GM23338 (cell line): ENCODE data around the gene FKBP1A. TPM values are rescaled to one million over a fixed set of nuclear protein-coding genes. Genes with fewer than 3 reads are reported as not detected.
A peak's percentile ranks its signal among the peaks of the same experiment; 100 is the strongest.

Experiments
- ATAC-seq: fragments of 200-7000 bp; cut with Tn5 transposase; 3 replicates; pipeline ENCODE4 v1.9.1; 2020
- DNase-seq: peaks from one replicate; pipeline ENCODE4 v3.0.0-alpha.2; 2015; ENCODE audit warnings: low spot score
- H2AFZ ChIP-seq: fragments of 200-600 bp; sonication (generic); 2 replicates; pipeline ENCODE4 v1.8.0; 2016; ENCODE audit warnings: antibody characterized with exemption, mild to moderate bottlenecking, moderate library complexity
- H3F3A ChIP-seq: fragments of 200-600 bp; sonication (generic); replicated peaks from 2 replicates; pipeline ENCODE4 v1.8.0; 2017; ENCODE audit warnings: antibody characterized with exemption, mixed run types, low read depth
- H3K27ac ChIP-seq: fragments of 200-600 bp; sonication (generic); 2 replicates; pipeline ENCODE4 v1.6.1; 2016; ENCODE audit warnings: low read depth
- H3K27me3 ChIP-seq: fragments of 200-600 bp; sonication (generic); 2 replicates; pipeline ENCODE4 v1.8.0; 2016; ENCODE audit warnings: mild to moderate bottlenecking, mixed run types, moderate library complexity; ENCODE audit not compliant: insufficient read depth
- H3K36me3 ChIP-seq: fragments of 200-600 bp; sonication (generic); 2 replicates; pipeline ENCODE4 v1.8.0; 2016; ENCODE audit warnings: mild to moderate bottlenecking; ENCODE audit not compliant: insufficient read depth
- H3K4me1 ChIP-seq: fragments of 200-600 bp; sonication (generic); 2 replicates; pipeline ENCODE4 v1.8.0; 2016; ENCODE audit warnings: mild to moderate bottlenecking, moderate library complexity; ENCODE audit not compliant: insufficient read depth
- H3K4me2 ChIP-seq: fragments of 200-600 bp; sonication (generic); 2 replicates; pipeline ENCODE4 v1.7.1; 2017; ENCODE audit warnings: mixed run types
- H3K4me3 ChIP-seq: fragments of 200-600 bp; sonication (generic); 2 replicates; pipeline ENCODE4 v1.6.1; 2016; ENCODE audit warnings: mixed run types
- H3K79me2 ChIP-seq: fragments of 200-600 bp; sonication (generic); replicated peaks from 2 replicates; pipeline ENCODE4 v1.8.0; 2017; ENCODE audit warnings: mild to moderate bottlenecking; ENCODE audit not compliant: insufficient read depth
- H3K9me2 ChIP-seq: fragments of 200-600 bp; sonication (generic); 2 replicates; pipeline ENCODE4 v1.8.0; 2017; ENCODE audit not compliant: insufficient read depth
- H4K20me1 ChIP-seq: fragments of 200-600 bp; sonication (generic); replicated peaks from 2 replicates; pipeline ENCODE4 v1.8.0; 2017; ENCODE audit warnings: mild to moderate bottlenecking; ENCODE audit not compliant: insufficient read depth
- H3K27ac Mint-ChIP-seq: 2 replicates; pipeline ENCODE4 v1.8.0; 2020; ENCODE audit warnings: inconsistent platforms, mild to moderate bottlenecking, moderate library complexity, mixed read lengths
- H3K27me3 Mint-ChIP-seq: 3 replicates; pipeline ENCODE4 v1.8.0; 2022; ENCODE audit warnings: low read depth, mild to moderate bottlenecking, moderate library complexity, mixed read lengths, inconsistent platforms; ENCODE audit not compliant: insufficient read depth, poor library complexity
- H3K36me3 Mint-ChIP-seq: 3 replicates; pipeline ENCODE4 v1.8.0; 2021; ENCODE audit warnings: low read depth, mild to moderate bottlenecking, inconsistent platforms, moderate library complexity, mixed read lengths
- H3K4me1 Mint-ChIP-seq: 3 replicates; pipeline ENCODE4 v1.8.0; 2020; ENCODE audit warnings: mild to moderate bottlenecking, inconsistent platforms, mixed read lengths
- H3K4me3 Mint-ChIP-seq: 3 replicates; pipeline ENCODE4 v1.8.0; 2021; ENCODE audit warnings: moderate library complexity, mild to moderate bottlenecking, inconsistent platforms, mixed read lengths
- H3K9me3 Mint-ChIP-seq: 3 replicates; pipeline ENCODE4 v1.8.0; 2020; ENCODE audit warnings: moderate library complexity, mild to moderate bottlenecking, inconsistent platforms, mixed read lengths
- NANOG ChIP-seq: IDR thresholded peaks from 2 replicates; pipeline ENCODE4 v1.6.1; 2016; ENCODE audit warnings: antibody characterized with exemption, borderline replicate concordance
- POLR2AphosphoS5 ChIP-seq: IDR thresholded peaks from 2 replicates; pipeline ENCODE4 v1.6.1; 2016; ENCODE audit warnings: antibody characterized with exemption, low read depth
- ZNF462 ChIP-seq: fragments of 250-450 bp; sonication (Bioruptor Pico); IDR thresholded peaks from 2 replicates; pipeline ENCODE4 v1.5.0; 2020; ENCODE audit warnings: mild to moderate bottlenecking, moderate library complexity
- polyA plus RNA-seq: library from polyadenylated mRNA; unstranded; fragments of >200 nt; fragmentation: Nextera tagmentation; extraction: Ambion mirVana; gene quantifications from 2 replicates; pipeline ENCODE4 v1.2.1, GENCODE V29; 2016
- total RNA-seq: library from RNA; depleted of rRNA; stranded (reverse); fragments of >200 nt; shearing (Covaris generic); gene quantifications from 2 replicates; pipeline ENCODE4 v1.2.3, GENCODE V29; 2014

FKBP1A gene
- total and polyA plus RNA-seq, 2 experiments from 2014 or later: 171 to 350 TPM

GRCh38 chr20:1431158-1431557, 38.3 kb upstream of the FKBP1A start:
- Histone ChIP-seq H3K4me3 (no peak overlapping the region), H3K79me2 (no peaks in the 10 kb centered on the region), H3K27me3 (no peaks in the 10 kb centered on the region), H3K36me3 (no peaks in the 10 kb centered on the region; the same call in 1 of the 2 replicates), H3K4me2 (peak overlapping the region; percentile 15; the same call in 1 of the 2 replicates), H3K27ac (no peak overlapping the region), H3K4me1 (peaks cover 31% of the 10 kb centered on the region), H3F3A (peaks cover 3% of the 10 kb centered on the region; the same call in 1 of the 2 replicates), H3K9me2 (peaks cover 4% of the 10 kb centered on the region; the same call in 1 of the 2 replicates), H4K20me1 (no peaks in the 10 kb centered on the region), H2AFZ (no peak overlapping the region)
- Mint-ChIP-seq H3K4me3 (peak overlapping the region; percentile 21; the same call in 1 of the 3 replicates), H3K36me3 (peaks cover 36% of the 10 kb centered on the region), H3K27me3 (peaks cover 10% of the 10 kb centered on the region), H3K9me3 (peaks cover 43% of the 10 kb centered on the region), H3K4me1 (peaks cover 39% of the 10 kb centered on the region), H3K27ac (no peak overlapping the region)
- DNase-seq (no peak), ATAC-seq (no peak)
- TF ChIP-seq ZNF462 (CRISPR knock-in tag): no peak
- peak; percentile 10; the same call in 1 of the 2 replicates for TF ChIP-seq NANOG
- no peak for TF ChIP-seq POLR2AphosphoS5

DNA sequence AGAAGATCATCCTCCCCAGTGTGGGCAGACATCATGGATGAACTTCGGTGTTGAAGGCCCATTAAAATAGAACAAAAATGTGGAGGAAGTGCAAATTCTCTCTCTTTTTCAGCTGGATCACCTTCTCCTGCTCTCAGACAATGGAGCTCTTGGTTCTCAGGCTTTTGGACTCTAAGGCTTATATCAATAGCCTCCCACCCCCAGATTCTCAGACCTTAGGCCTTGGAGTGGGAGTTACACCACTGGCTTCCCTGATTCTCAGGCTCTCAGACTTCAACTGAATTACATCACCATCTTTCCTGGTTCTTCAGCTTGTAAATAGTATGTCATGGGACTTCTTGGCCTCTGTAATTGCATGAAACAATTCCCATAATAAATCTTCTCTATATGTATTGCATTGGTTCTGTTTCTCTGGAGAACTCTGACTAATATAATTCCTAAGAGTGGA, 37.2 kb upstream of the FKBP1A start:
- Mint-ChIP-seq H3K36me3 (peaks cover 34% of the 10 kb centered on the region), H3K4me1 (peaks cover 44% of the 10 kb centered on the region), H3K4me3 (no peak overlapping the region), H3K27ac (no peak overlapping the region), H3K9me3 (peaks cover 43% of the 10 kb centered on the region), H3K27me3 (peaks cover 10% of the 10 kb centered on the region)
- no peaks in the 10 kb centered on the region; the same call in 1 of the 2 replicates for H3K36me3 ChIP-seq
- H3K4me1 ChIP-seq: peaks cover 31% of the 10 kb centered on the region
- no peak for ATAC-seq
- H3K9me2 ChIP-seq: peaks cover 4% of the 10 kb centered on the region; the same call in 1 of the 2 replicates
- no peaks in the 10 kb centered on the region for H3K27me3 ChIP-seq
- H4K20me1 ChIP-seq: no peaks in the 10 kb centered on the region
- H3K79me2 ChIP-seq: no peaks in the 10 kb centered on the region
- H2AFZ ChIP-seq: no peak overlapping the region
- no peak overlapping the region for H3K4me2 ChIP-seq
- peaks cover 3% of the 10 kb centered on the region; the same call in 1 of the 2 replicates for H3F3A ChIP-seq
- H3K27ac ChIP-seq: no peak overlapping the region
- DNase-seq: no peak
- H3K4me3 ChIP-seq: no peak overlapping the region
- no peak for TF ChIP-seq ZNF462 (CRISPR knock-in tag)
